ENCODE results near the gene LAMA2.

LAMA2 gene

GRCh38 chr6:128882991-128883611 lies at the start of gene LAMA2:
TSS of gene LAMA2 (plus strand) at chr6:128883138. CDS start at chr6:128883246, 108 bp downstream.
- no peak for DNase-seq

- no peak for DNase-seq
Measured at GRCh38 chr6:128836761-128837160, 46.2 kb upstream of the LAMA2 start.

- DNase-seq = no peak
Measured at GRCh38 chr6:128841518-128841917, 41.4 kb upstream of the LAMA2 start.

- DNase-seq = no peak
Measured at GRCh38 chr6:128844598-128844997, 38.3 kb upstream of the LAMA2 start.

- DNase-seq = no peak
Measured at GRCh38 chr6:128847431-128848210, 35.3 kb upstream of the LAMA2 start.

GRCh38 chr6:128848212-128848935 lies 34.6 kb upstream of the LAMA2 start:
- no peak for DNase-seq

GRCh38 chr6:128855581-128856085 lies 27.3 kb upstream of the LAMA2 start:
- no peak for DNase-seq

GRCh38 chr6:128857806-128858205 lies 25.1 kb upstream of the LAMA2 start:
- no peak for DNase-seq

- no peak for DNase-seq
Measured at GRCh38 chr6:128860782-128861181, 22.2 kb upstream of the LAMA2 start.

GRCh38 chr6:128863983-128864382 lies 19.0 kb upstream of the LAMA2 start:
- no peak for DNase-seq

- no peak for DNase-seq
Measured at GRCh38 chr6:128870746-128871145, 12.2 kb upstream of the LAMA2 start.

- DNase-seq = no peak
Measured at GRCh38 chr6:128874863-128875262, 8.1 kb upstream of the LAMA2 start.

- no peak for DNase-seq
Measured at GRCh38 chr6:128882560-128882959, 378 bp upstream of the LAMA2 start.

GRCh38 chr6:128883906-128884305 lies 968 bp downstream of the LAMA2 start:
- DNase-seq = no peak

- no peak for DNase-seq
Measured at GRCh38 chr6:128885381-128885780, 2.4 kb downstream of the LAMA2 start.

GRCh38 chr6:128886706-128887105 lies 3.8 kb downstream of the LAMA2 start:
- DNase-seq = no peak

GRCh38 chr6:128888444-128889175 lies 5.7 kb downstream of the LAMA2 start:
- DNase-seq = no peak

GRCh38 chr6:128889870-128890269 lies 6.9 kb downstream of the LAMA2 start:
- no peak for DNase-seq

- no peak for DNase-seq
Measured at GRCh38 chr6:128892079-128892478, 9.1 kb downstream of the LAMA2 start.

- DNase-seq = no peak
Measured at GRCh38 chr6:128899341-128900050, 16.6 kb downstream of the LAMA2 start.

- DNase-seq = no peak
Measured at GRCh38 chr6:128903715-128904114, 20.8 kb downstream of the LAMA2 start.

GRCh38 chr6:128914051-128914450 lies 31.1 kb downstream of the LAMA2 start:
- no peak for DNase-seq
